Measurements from ENCODE around the gene SPRY4. TPM values are rescaled to one million over a fixed set of nuclear protein-coding genes. Genes with fewer than 3 reads are reported as not detected.

The SPRY4 gene
- total and polyA plus RNA-seq, 4 donors = 8.1 to 67.9 (median 35.7) TPM

DNA sequence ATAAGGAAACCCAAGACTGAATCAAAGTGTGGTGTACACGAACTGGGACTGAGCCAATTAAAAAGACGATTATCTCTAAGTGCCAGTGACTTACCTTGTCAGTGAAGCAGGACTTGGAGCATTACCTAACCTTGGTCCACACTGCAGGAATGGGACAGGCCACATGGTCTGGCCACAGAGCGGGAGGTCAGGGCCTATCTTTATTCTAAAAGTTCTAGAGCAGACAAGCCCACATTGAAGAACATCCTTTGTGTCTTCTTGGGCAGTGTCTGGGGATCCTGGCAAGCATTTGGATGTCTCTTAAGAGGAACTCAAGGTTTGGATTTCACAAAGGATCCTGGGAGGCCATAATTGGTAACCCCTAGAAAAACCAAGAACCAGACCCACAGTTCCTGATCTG lies 16.5 kb downstream of the SPRY4 start:
- Histone ChIP-seq H3K9me3 (ENCODE audit: control insufficient read depth, low read length) (no peaks in the 10 kb centered on the region), H3K4me1 (ENCODE audit: control insufficient read depth in 1 of 2, insufficient read depth in 2 of 2, low read length in 2 of 2) (peaks cover 2 to 6% of the 10 kb centered on the region in 2 donors), H3K36me3 (ENCODE audit: control insufficient read depth in 1 of 2, insufficient read depth in 2 of 2, low read length in 1 of 2) (peaks cover 2 to 10% of the 10 kb centered on the region in 2 donors), H3K27me3 (ENCODE audit: control insufficient read depth in 1 of 2, insufficient read depth in 2 of 2, low read length in 1 of 2) (no peaks in the 10 kb centered on the region), H3K4me3 (ENCODE audit: low read length in 2 of 2) (no peak overlapping the region), H3K27ac (ENCODE audit: low read depth in 1 of 2, low read length in 2 of 2) (no peak overlapping the region)
- ATAC-seq (ENCODE audit: low FRiP score) = no peak
- WGBS, 2 donors = 85% methylated on average over 3 of the region's 3 CpGs
- no peak for DNase-seq
- intact Hi-C loops (cut with DNase I) = no loop called here

DNA sequence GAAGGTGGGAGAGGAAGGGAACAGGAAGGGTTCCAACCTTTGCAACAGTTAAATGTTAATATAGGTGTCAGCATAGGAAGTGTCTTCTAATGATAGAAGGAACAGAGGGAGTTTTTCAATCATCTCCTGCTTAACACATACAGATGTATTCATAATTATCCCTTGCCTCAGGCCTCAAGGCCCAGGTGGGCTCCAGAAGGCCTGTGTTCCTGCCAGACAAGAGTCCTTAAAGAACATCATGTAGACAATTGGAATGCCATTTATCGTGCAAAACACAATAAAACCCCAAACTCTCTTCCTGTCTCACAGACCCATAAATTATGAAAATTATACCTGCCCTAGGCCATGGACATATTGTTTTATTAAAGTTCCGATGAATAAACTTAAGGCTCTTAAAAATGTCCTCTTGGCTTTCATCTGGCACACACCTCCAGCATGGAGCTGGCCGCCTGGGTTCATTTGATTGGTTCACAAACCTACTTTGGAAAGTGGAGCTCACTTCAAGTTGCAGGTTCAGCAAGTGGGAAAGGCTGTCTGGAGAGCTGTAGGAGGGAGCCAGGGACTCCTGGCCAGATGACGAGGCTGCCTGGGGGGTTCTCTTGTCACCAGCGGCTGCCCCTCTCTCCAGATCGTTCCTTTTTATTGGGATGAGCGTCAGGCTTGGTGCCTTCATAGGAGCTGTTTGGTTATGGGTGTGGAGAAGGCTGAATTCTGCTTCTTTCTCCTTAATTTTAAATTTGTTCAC lies 17.5 kb downstream of the SPRY4 start:
- Histone ChIP-seq H3K4me1 (ENCODE audit: control insufficient read depth in 1 of 2, insufficient read depth in 2 of 2, low read length in 2 of 2) (peaks cover 2 to 6% of the 10 kb centered on the region in 2 donors), H3K4me3 (ENCODE audit: low read length in 2 of 2) (no peak overlapping the region), H3K9me3 (ENCODE audit: control insufficient read depth, low read length) (no peaks in the 10 kb centered on the region), H3K27ac (ENCODE audit: low read depth in 1 of 2, low read length in 2 of 2) (no peak overlapping the region), H3K36me3 (ENCODE audit: control insufficient read depth in 1 of 2, insufficient read depth in 2 of 2, low read length in 1 of 2) (peaks cover 0 to 3% of the 10 kb centered on the region in 2 donors), H3K27me3 (ENCODE audit: control insufficient read depth in 1 of 2, insufficient read depth in 2 of 2, low read length in 1 of 2) (no peaks in the 10 kb centered on the region)
- WGBS, 2 donors = 93 to 94% methylated on average over 7 of the region's 7 CpGs
- intact Hi-C loops (cut with DNase I) = no loop called here
- ATAC-seq (ENCODE audit: low FRiP score) (no peak), DNase-seq (no peak)

DNA sequence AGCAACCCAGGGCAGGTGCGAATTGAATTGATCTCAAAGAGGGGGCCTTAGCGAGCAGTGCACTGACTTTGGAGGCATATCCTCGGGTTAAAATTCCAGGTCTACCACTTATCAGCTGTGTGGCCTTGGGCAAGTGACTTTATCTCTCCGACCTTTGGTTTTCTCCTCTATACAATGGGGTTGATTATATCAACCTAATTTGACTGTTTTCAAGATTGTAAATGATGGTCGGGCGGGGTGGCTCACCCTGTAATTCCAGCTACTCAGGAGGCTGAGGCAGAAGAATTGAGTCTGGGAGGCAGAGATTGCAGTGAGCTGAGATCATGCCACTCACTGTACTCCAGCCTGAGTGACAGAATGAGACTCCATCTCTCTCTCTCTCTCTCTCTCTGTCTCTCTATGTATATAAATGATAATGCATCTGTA lies 18.7 kb downstream of the SPRY4 start:
- intact Hi-C loops (cut with DNase I) = no loop called here
- H3K9me3 ChIP-seq (ENCODE audit: control insufficient read depth, low read length) = no peaks in the 10 kb centered on the region
- ATAC-seq (ENCODE audit: low FRiP score) (no peak), DNase-seq (no peak)
- H3K4me3 ChIP-seq (ENCODE audit: low read length in 2 of 2) = no peak overlapping the region
- H3K27me3 ChIP-seq (ENCODE audit: control insufficient read depth in 1 of 2, insufficient read depth in 2 of 2, low read length in 1 of 2) = no peaks in the 10 kb centered on the region
- H3K4me1 ChIP-seq (ENCODE audit: control insufficient read depth in 1 of 2, insufficient read depth in 2 of 2, low read length in 2 of 2) = peaks cover 2 to 6% of the 10 kb centered on the region in 2 donors
- peaks cover 0 to 3% of the 10 kb centered on the region in 2 donors for H3K36me3 ChIP-seq (ENCODE audit: control insufficient read depth in 1 of 2, insufficient read depth in 2 of 2, low read length in 1 of 2)
- 94 to 96% methylated on average over 6 of the region's 6 CpGs for WGBS, 2 donors
- H3K27ac ChIP-seq (ENCODE audit: low read depth in 1 of 2, low read length in 2 of 2) = no peak overlapping the region

DNA sequence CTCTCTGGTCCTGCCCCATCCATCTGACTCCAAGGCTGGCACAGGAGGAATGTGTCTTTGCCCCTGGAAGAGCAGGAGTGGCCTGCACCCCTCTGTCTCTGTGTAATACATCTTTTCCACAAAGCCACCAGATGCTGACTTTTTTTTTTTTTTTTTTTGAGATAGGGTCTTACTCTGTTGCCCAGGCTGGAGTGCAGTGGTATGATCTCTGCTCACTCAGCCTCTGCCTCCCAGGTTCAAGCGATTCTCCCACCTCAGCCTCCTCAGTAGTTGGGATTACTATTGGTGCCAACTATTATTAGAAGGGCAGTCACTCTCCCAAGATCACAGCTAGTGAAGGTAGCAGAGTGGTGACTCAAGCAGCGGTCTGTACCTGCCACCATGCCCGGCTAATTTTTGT lies 19.6 kb downstream of the SPRY4 start:
- ATAC-seq (ENCODE audit: low FRiP score) (no peak), DNase-seq (no peak)
- intact Hi-C loops (cut with DNase I) = no loop called here
- Histone ChIP-seq H3K4me3 (ENCODE audit: low read length in 2 of 2) (no peak overlapping the region), H3K9me3 (ENCODE audit: control insufficient read depth, low read length) (no peaks in the 10 kb centered on the region), H3K4me1 (ENCODE audit: control insufficient read depth in 1 of 2, insufficient read depth in 2 of 2, low read length in 2 of 2) (peaks cover 2 to 6% of the 10 kb centered on the region in 2 donors), H3K27me3 (ENCODE audit: control insufficient read depth in 1 of 2, insufficient read depth in 2 of 2, low read length in 1 of 2) (no peaks in the 10 kb centered on the region), H3K27ac (ENCODE audit: low read depth in 1 of 2, low read length in 2 of 2) (peak overlapping the region in 1 of 2 donors; percentile 73), H3K36me3 (ENCODE audit: control insufficient read depth in 1 of 2, insufficient read depth in 2 of 2, low read length in 1 of 2) (no peaks in the 10 kb centered on the region)
- 94 to 99% methylated on average over 3 of the region's 3 CpGs for WGBS, 2 donors

DNA sequence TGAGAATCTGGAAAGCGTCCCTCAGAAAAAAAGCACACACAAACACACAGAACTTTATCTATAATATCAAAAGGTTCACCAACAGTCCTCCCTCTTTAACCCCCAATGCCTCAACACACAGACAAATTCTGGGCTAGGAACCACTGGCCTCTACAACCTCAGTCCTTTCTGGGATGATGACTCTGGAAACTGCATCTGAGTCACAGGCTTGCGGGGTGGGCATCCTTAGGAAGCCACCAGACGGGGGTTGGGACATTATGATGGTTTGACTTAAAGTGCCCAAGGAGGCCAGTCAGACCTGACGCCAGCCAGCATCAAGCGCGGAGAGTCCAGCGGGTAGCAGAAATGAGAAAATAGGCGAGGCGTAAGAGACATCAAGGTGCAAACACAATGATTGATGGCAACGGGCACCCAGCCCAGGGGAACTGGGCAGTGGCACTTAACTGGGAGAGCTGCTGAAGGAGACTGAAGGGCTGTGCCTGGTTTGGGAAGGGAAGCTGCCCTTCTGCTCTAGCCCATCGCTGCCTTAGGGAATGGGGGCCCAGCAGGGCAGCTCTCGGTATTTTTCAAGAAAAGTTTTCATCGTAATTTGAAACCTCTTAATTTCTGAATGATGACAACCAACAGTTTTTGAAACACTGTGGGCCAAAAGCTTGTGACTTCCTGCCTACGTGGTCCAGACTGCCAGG lies 20.7 kb downstream of the SPRY4 start:
- DNase-seq (peak; percentile 65 to 90), ATAC-seq (ENCODE audit: low FRiP score) (peak; percentile 75)
- Histone ChIP-seq H3K27me3 (ENCODE audit: control insufficient read depth in 1 of 2, insufficient read depth in 2 of 2, low read length in 1 of 2) (no peaks in the 10 kb centered on the region), H3K4me1 (ENCODE audit: control insufficient read depth in 1 of 2, insufficient read depth in 2 of 2, low read length in 2 of 2) (peaks cover 2 to 6% of the 10 kb centered on the region in 2 donors), H3K9me3 (ENCODE audit: control insufficient read depth, low read length) (no peaks in the 10 kb centered on the region), H3K27ac (ENCODE audit: low read depth in 1 of 2, low read length in 2 of 2) (peak overlapping the region; percentile 10 to 73), H3K4me3 (ENCODE audit: low read length in 2 of 2) (no peak overlapping the region), H3K36me3 (ENCODE audit: control insufficient read depth in 1 of 2, insufficient read depth in 2 of 2, low read length in 1 of 2) (no peaks in the 10 kb centered on the region)
- 12 to 16% methylated on average over 14 of the region's 14 CpGs for WGBS, 2 donors
- intact Hi-C loops (cut with DNase I) = no loop called here

DNA sequence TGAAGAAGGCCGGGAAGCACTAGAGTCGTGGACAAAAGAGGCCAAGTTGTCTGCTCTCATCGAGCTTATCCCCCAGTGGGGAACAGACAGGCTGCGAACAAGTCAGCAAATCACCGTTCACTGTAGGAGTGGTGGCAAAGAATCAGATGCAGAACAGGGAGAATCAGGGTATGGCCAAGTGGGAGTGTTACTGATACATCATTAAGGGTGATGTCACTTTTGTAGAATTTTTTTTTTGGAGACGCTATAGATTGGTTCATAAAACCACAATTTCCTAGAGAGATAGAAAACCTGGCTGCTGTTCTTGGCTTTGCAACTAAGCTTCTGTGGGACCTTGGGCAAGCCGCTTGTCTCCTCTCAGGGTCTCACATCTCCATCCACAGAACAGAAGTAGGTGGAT lies 21.3 kb downstream of the SPRY4 start:
- Histone ChIP-seq H3K36me3 (ENCODE audit: control insufficient read depth in 1 of 2, insufficient read depth in 2 of 2, low read length in 1 of 2) (no peaks in the 10 kb centered on the region), H3K9me3 (ENCODE audit: control insufficient read depth, low read length) (no peaks in the 10 kb centered on the region), H3K4me1 (ENCODE audit: control insufficient read depth in 1 of 2, insufficient read depth in 2 of 2, low read length in 2 of 2) (peaks cover 2 to 6% of the 10 kb centered on the region in 2 donors), H3K27ac (ENCODE audit: low read depth in 1 of 2, low read length in 2 of 2) (peak overlapping the region in 1 of 2 donors; percentile 38), H3K27me3 (ENCODE audit: control insufficient read depth in 1 of 2, insufficient read depth in 2 of 2, low read length in 1 of 2) (no peaks in the 10 kb centered on the region), H3K4me3 (ENCODE audit: low read length in 2 of 2) (no peak overlapping the region)
- intact Hi-C loops (cut with DNase I) = no loop called here
- WGBS, 2 donors = 80 to 91% methylated on average over 7 of the region's 7 CpGs
- ATAC-seq (ENCODE audit: low FRiP score) (no peak), DNase-seq (no peak)

DNA sequence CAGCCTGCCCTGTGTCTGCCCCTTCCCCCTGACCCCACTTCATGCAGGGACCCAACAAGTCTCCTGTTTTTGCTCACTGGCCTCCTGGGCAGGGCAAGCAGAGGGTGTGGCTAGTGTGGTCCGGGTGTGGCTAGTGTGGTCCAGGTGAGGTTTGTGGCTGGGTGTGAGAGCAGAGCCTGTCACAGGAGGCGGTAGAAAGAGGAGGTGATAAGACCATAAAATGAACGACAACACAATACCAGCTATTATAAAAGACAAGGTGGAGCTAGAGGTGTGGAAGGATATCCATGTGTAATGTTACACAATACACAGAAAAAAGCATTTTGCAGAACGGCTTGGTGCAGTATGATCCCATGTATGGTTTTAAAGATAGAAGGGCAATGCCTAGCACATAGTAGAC lies 23.3 kb downstream of the SPRY4 start:
- intact Hi-C loops (cut with DNase I) = no loop called here

DNA sequence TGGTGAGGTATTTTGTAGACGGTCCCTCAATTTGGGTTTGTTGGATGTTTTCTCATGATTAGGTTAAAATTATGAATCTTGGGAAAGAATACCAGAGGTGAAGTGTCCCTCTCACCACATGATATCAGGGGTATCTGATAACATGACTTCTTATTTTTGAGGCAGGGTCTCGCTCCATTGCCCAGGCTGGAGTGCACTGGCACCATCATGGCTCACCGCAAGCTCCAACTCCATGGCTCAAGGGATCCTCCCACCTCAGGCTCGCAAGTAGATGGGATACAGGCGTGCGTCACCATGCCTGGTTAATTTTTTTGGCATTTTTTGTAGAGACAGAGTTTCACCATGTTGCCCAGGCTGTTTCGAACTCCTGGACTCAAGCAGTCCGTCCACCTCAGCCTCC lies 24.1 kb downstream of the SPRY4 start:
- 90 to 91% methylated on average over 8 of the region's 8 CpGs for WGBS, 2 donors
- ATAC-seq (ENCODE audit: low FRiP score) (no peak), DNase-seq (no peak)
- Histone ChIP-seq H3K4me3 (ENCODE audit: low read length in 2 of 2) (no peak overlapping the region), H3K36me3 (ENCODE audit: control insufficient read depth in 1 of 2, insufficient read depth in 2 of 2, low read length in 1 of 2) (no peaks in the 10 kb centered on the region), H3K4me1 (ENCODE audit: control insufficient read depth in 1 of 2, insufficient read depth in 2 of 2, low read length in 2 of 2) (peaks cover 2 to 6% of the 10 kb centered on the region in 2 donors), H3K27me3 (ENCODE audit: control insufficient read depth in 1 of 2, insufficient read depth in 2 of 2, low read length in 1 of 2) (no peaks in the 10 kb centered on the region), H3K9me3 (ENCODE audit: control insufficient read depth, low read length) (no peaks in the 10 kb centered on the region), H3K27ac (ENCODE audit: low read depth in 1 of 2, low read length in 2 of 2) (no peak overlapping the region)
- intact Hi-C loops (cut with DNase I) = no loop called here

More for the DNA sequence above, 23.3 kb downstream of the SPRY4 start:
- Histone ChIP-seq H3K4me3 (ENCODE audit: low read length in 2 of 2) (no peak overlapping the region), H3K4me1 (ENCODE audit: control insufficient read depth in 1 of 2, insufficient read depth in 2 of 2, low read length in 2 of 2) (peaks cover 2 to 6% of the 10 kb centered on the region in 2 donors), H3K36me3 (ENCODE audit: control insufficient read depth in 1 of 2, insufficient read depth in 2 of 2, low read length in 1 of 2) (no peaks in the 10 kb centered on the region), H3K27me3 (ENCODE audit: control insufficient read depth in 1 of 2, insufficient read depth in 2 of 2, low read length in 1 of 2) (no peaks in the 10 kb centered on the region), H3K27ac (ENCODE audit: low read depth in 1 of 2, low read length in 2 of 2) (no peak overlapping the region), H3K9me3 (ENCODE audit: control insufficient read depth, low read length) (no peaks in the 10 kb centered on the region)
- ATAC-seq (ENCODE audit: low FRiP score) = no peak
- no peak for DNase-seq
- WGBS, 2 donors = 69 to 95% methylated on average over 4 of the region's 4 CpGs

DNA sequence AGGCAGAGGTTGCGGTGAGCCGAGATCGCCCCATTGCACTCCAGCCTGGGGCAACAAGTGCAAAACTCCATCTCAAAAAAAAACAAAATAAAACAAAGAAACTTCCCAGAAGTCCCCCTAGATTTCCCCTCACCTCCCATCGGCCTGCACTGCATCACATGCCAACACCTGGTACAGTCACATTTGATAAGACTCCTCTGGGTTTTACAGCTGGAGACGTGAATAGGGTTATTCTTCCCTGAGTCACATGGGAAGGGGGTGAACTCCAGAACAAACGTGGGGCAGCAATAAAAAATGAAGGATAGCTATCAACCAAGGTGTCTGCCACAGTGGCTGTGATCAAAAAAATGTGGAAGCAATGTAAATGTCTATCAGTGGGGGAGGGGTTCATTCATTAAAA lies 26.0 kb downstream of the SPRY4 start:
- ATAC-seq (ENCODE audit: low FRiP score) (no peak), DNase-seq (no peak)
- Histone ChIP-seq H3K4me1 (ENCODE audit: control insufficient read depth in 1 of 2, insufficient read depth in 2 of 2, low read length in 2 of 2) (no peaks in the 10 kb centered on the region), H3K27ac (ENCODE audit: low read depth in 1 of 2, low read length in 2 of 2) (no peak overlapping the region), H3K4me3 (ENCODE audit: low read length in 2 of 2) (no peak overlapping the region), H3K36me3 (ENCODE audit: control insufficient read depth in 1 of 2, insufficient read depth in 2 of 2, low read length in 1 of 2) (no peaks in the 10 kb centered on the region), H3K9me3 (ENCODE audit: control insufficient read depth, low read length) (no peaks in the 10 kb centered on the region), H3K27me3 (ENCODE audit: control insufficient read depth in 1 of 2, insufficient read depth in 2 of 2, low read length in 1 of 2) (no peaks in the 10 kb centered on the region)
- 70 to 76% methylated on average over 6 of the region's 6 CpGs for WGBS, 2 donors
- intact Hi-C loops (cut with DNase I) = loop anchor here in 1 of 2 donors (10.0 kb wide), 1 partner anchor 104 kb away; no protein-coding TSS in a partner anchor

Data from aorta (tissue), 5 donors.